NCI-H1105 treated with DMSO at 0.1 percent for 48 hours (cell line): ENCODE results near the gene SEC24A.
"Not testable (repeated sequence)": the region's sequence is repeated elsewhere in the genome, so short reads cannot be mapped to it uniquely, and the experiment has no call there.

Experiments
- DNase-seq: peaks from one replicate; lab custom pipeline; 2025; lab: John Stamatoyannopoulos, UW

Gene SEC24A

GRCh38 chr5:134650660-134651059, 2.1 kb downstream of the SEC24A start:
- DNase-seq, result not testable (repeated sequence)

GRCh38 chr5:134651531-134651930, 2.9 kb downstream of the SEC24A start:
- no peak for DNase-seq

- DNase-seq, result no peak
These were observed 8.1 kb downstream of the SEC24A start for GRCh38 chr5:134656690-134657089.

- no peak for DNase-seq
These were observed 10.9 kb downstream of the SEC24A start for GRCh38 chr5:134659456-134659855.

GRCh38 chr5:134659922-134660321, 11.3 kb downstream of the SEC24A start:
- no peak for DNase-seq

- no peak for DNase-seq
These were observed 14.4 kb downstream of the SEC24A start for GRCh38 chr5:134662971-134663370.

GRCh38 chr5:134664448-134664847, 15.9 kb downstream of the SEC24A start:
- DNase-seq, result no peak

GRCh38 chr5:134673546-134673945, 25.0 kb downstream of the SEC24A start:
- not testable (repeated sequence) for DNase-seq

GRCh38 chr5:134677357-134677756, 28.8 kb downstream of the SEC24A start:
- not testable (repeated sequence) for DNase-seq

GRCh38 chr5:134690144-134690543, 41.6 kb downstream of the SEC24A start:
- DNase-seq, result not testable (repeated sequence)

GRCh38 chr5:134692722-134693121, 44.1 kb downstream of the SEC24A start:
- DNase-seq, result no peak

- DNase-seq, result no peak
These were observed 59.7 kb downstream of the SEC24A start for GRCh38 chr5:134708301-134708700.

- DNase-seq, result no peak
These were observed 65.5 kb downstream of the SEC24A start for GRCh38 chr5:134714120-134714519.

- DNase-seq, result no peak
These were observed 66.0 kb downstream of the SEC24A start for GRCh38 chr5:134714541-134714940.

GRCh38 chr5:134715466-134715865, 66.9 kb downstream of the SEC24A start:
- not testable (repeated sequence) for DNase-seq

GRCh38 chr5:134724872-134725271, 76.3 kb downstream of the SEC24A start:
- DNase-seq, result no peak

- DNase-seq, result no peak
These were observed 84.2 kb downstream of the SEC24A start for GRCh38 chr5:134732819-134733218.

- no peak for DNase-seq
These were observed 86.7 kb downstream of the SEC24A start for GRCh38 chr5:134735243-134735642.

GRCh38 chr5:134736173-134736812, 87.7 kb downstream of the SEC24A start:
- no peak for DNase-seq

- DNase-seq, result peak; percentile 69
These were observed 89.8 kb downstream of the SEC24A start, which contains the start of gene CAMLG for GRCh38 chr5:134738133-134738962. CAMLG (plus strand) TSS chr5:134738548; CDS start chr5:134738621, 73 bp downstream.

- DNase-seq, result peak; percentile 10
These were observed 90.5 kb downstream of the SEC24A start for GRCh38 chr5:134738963-134739661.

GRCh38 chr5:134741052-134741451, 92.5 kb downstream of the SEC24A start:
- no peak for DNase-seq

GRCh38 chr5:134742134-134742533, 93.5 kb downstream of the SEC24A start:
- DNase-seq, result no peak
